ENCODE results near the gene SLC9A3. TPM values are rescaled to one million over a fixed set of nuclear protein-coding genes. Genes with fewer than 3 reads are reported as not detected.

SLC9A3 gene
- total RNA-seq, 1 donor = 1.8 TPM

DNA sequence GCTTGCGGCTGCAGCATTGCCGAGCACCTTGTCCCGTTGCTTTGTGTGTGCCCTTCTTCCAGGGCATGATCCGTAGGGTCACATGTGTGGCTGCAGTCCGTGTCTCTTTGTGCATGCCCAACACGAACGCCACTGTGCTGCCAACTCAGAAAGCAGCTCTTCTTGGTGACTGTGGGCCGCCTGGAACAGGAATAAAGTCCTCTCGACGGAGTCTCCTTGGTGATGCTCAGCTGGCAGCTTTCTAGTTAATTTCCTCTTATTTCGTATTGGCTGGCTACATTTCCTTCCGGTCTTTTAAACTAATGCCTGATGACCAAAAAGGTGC lies 75.5 kb downstream of the SLC9A3 start:
- TF ChIP-seq, protein P1, sequence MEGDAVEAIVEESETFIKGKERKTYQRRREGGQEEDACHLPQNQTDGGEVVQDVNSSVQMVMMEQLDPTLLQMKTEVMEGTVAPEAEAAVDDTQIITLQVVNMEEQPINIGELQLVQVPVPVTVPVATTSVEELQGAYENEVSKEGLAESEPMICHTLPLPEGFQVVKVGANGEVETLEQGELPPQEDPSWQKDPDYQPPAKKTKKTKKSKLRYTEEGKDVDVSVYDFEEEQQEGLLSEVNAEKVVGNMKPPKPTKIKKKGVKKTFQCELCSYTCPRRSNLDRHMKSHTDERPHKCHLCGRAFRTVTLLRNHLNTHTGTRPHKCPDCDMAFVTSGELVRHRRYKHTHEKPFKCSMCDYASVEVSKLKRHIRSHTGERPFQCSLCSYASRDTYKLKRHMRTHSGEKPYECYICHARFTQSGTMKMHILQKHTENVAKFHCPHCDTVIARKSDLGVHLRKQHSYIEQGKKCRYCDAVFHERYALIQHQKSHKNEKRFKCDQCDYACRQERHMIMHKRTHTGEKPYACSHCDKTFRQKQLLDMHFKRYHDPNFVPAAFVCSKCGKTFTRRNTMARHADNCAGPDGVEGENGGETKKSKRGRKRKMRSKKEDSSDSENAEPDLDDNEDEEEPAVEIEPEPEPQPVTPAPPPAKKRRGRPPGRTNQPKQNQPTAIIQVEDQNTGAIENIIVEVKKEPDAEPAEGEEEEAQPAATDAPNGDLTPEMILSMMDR (IDR thresholded peaks at IDR 0.05; ENCODE audit: insufficient read depth, low read length) = no peak

DNA sequence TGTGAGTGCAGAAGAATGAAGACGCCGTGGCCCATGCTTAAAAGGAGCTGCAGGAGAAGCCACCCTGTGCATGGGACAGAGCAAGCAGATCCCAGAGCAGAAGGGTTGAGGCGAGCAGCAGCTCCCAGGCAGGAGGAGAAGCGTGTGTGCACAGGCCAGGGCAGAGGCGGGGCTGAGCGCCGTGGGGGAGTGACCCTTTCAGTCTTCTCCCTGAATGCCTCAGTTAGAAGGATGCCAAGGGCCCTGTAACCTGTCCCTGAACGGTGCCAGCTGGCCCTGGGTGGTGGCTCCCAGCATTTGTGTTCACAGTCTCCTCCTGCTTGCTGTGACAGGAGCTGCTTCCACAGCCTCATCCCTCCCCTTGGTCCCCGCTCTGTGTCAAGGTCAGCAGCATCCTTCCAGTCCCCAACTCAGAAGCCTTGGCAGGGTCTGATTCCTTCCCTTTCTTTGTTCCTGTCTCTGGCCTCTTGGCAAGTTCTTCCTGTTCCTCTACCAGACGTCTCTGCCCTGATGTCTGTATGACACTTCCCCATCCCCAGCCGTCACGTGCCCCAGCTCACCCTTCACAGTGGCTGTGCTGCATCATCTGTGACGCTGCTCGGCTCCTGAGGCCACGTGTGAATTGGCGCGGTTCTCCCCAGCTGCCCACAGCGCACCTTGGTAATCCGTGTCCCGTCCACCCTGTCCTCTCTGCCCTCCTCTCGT lies 76.0 kb downstream of the SLC9A3 start:
- TF ChIP-seq, protein P1 (IDR thresholded peaks at IDR 0.05; ENCODE audit: insufficient read depth, low read length) = no peak
- H3K4me3 ChIP-seq (ENCODE audit: low read depth, low read length) = no peak overlapping the region
- no peak for DNase-seq (ENCODE audit: low read depth)

More for the DNA sequence above, 75.5 kb downstream of the SLC9A3 start:
- no peak for DNase-seq (ENCODE audit: low read depth)
- H3K4me3 ChIP-seq (ENCODE audit: low read depth, low read length) = no peak overlapping the region

DNA sequence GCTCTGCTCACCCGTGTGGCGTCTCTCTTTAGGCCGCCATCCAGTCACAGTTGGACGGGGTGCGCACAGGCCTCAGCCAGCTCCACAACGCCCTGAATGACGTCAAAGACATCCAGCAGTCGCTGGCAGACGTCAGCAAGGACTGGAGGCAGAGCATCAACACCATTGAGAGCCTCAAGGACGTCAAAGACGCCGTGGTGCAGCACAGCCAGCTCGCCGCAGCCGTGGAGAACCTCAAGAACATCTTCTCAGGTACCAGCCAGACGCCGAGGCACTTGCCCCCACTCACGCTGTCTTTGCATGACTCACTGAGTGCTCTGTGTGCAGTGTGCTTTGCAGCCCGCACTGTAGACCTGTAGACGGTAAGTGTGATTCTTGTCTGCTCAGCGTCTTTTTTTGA lies 76.7 kb downstream of the SLC9A3 start:
- TF ChIP-seq, protein P1 (IDR thresholded peaks at IDR 0.05; ENCODE audit: insufficient read depth, low read length) = no peak
- H3K4me3 ChIP-seq (ENCODE audit: low read depth, low read length) = no peak overlapping the region
- no peak for DNase-seq (ENCODE audit: low read depth)

DNA sequence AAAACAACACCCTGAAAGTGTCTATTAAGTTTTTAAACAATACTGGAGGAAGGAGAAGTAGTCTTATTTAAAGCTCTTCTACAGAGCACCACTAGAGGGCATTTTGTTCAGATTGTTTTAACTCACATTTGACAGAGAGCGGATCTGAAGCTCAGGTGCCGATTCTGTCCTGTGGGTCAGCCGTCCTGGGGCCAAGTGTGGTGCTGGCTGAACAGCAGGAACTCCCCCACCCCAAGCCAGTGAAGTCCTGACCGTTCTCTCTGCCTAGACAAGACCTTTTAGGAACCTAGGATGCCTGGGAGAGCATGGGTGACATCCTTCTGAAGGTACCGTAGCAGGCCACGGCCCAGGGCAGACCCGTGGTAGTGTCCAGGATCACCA lies 77.4 kb downstream of the SLC9A3 start:
- no peak overlapping the region for H3K4me3 ChIP-seq (ENCODE audit: low read depth, low read length)
- DNase-seq (ENCODE audit: low read depth) = peak; percentile 61
- TF ChIP-seq, protein P1 (IDR thresholded peaks at IDR 0.05; ENCODE audit: insufficient read depth, low read length) = peak; percentile 62

DNA sequence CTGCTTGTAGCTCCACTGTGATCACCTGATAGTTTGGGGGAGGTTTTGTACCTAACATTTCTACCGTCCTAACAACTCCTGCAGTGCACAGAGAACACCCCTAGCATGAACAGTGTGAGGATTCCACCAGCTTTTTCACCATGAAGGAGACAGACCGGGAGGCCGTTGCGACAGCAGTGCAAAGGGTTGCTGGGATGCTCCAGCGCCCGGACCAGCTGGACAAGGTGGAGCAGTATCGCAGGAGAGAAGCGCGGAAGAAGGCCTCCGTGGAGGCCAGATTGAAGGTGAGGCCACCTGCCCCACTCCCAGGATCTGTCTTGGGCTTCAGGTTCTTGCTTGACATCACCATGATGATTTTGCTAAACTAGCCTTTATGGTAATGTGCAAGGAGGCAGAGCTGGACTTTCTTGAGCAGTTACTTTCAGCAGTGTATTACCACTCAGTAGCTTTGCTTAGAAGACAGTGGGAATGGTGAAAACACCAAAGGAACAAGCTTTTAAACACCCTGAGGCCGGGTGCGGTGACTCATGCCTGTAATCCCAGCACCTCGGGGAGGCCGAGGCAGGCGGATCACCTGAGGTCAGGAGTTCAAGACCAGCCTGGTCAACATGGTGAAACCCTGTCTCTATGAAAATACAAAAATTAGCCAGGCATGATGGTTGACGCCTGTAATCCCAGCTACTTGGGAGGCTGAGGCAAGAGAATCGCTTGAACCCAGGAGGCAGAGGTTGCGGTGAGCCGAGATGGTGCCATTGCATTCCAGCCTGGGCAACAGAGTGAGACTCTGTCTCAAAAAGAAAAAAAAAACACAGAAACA lies 78.0 kb downstream of the SLC9A3 start:
- no peak for DNase-seq (ENCODE audit: low read depth)
- TF ChIP-seq, protein P1 (IDR thresholded peaks at IDR 0.05; ENCODE audit: insufficient read depth, low read length) = no peak
- H3K4me3 ChIP-seq (ENCODE audit: low read depth, low read length) = no peak overlapping the region

DNA sequence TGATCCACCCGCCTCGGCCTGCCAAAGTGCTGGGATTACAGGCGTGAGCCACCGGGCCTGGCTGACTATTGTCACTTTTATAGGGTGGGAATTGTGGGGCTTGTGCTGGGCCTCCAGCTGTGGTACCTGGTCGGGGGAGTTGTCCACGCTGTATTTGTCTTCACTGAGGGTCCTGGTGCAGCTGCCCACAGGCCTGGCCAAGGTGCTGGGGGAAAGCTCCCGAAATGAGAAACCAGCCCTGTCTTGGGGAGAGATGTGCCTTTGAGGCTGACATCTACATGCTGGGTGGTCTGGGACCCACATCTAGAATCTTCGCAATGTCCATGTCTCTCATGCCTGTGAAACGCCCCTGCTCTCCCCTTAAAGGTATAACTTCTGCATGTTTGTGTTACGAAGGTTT lies 78.7 kb downstream of the SLC9A3 start:
- DNase-seq (ENCODE audit: low read depth) = no peak

More for the DNA sequence above, 78.7 kb downstream of the SLC9A3 start:
- H3K4me3 ChIP-seq (ENCODE audit: low read depth, low read length) = no peak overlapping the region
- TF ChIP-seq, protein P1 (IDR thresholded peaks at IDR 0.05; ENCODE audit: insufficient read depth, low read length) = no peak
